ENCODE data around the gene DGKI. TPM values are rescaled to one million over a fixed set of nuclear protein-coding genes. Genes with fewer than 3 reads are reported as not detected.
A peak's percentile ranks its signal among the peaks of the same experiment; 100 is the strongest.

The DGKI gene
- total RNA-seq, 4 donors from 2014 or later: 45.1 to 71.0 (median 48.7) TPM

GRCh38 chr7:137753067-137753466 lies 93.7 kb downstream of the DGKI start:
- Histone ChIP-seq H3K27ac (peak overlapping the region; percentile 76 to 85 (median 78)), H3K4me1 (peaks cover 43 to 44% of the 10 kb centered on the region in 2 donors), H3K36me3 (no peaks in the 10 kb centered on the region), H3K4me3 (replicated peaks in 1 of 3) (no peak overlapping the region), H3K27me3 (no peaks in the 10 kb centered on the region), H3K9me3 (no peaks in the 10 kb centered on the region)
- no peak for DNase-seq
- no peak for TF ChIP-seq POLR2A (IDR thresholded peaks at IDR 0.05)
- intact Hi-C loops (cut with DNase I): no loop called here
- 21 to 57% methylated on average over 4 of the region's 4 CpGs for WGBS, 2 donors

- Histone ChIP-seq H3K4me1 (peaks cover 40 to 43% of the 10 kb centered on the region in 2 donors), H3K36me3 (no peaks in the 10 kb centered on the region), H3K27me3 (no peaks in the 10 kb centered on the region), H3K4me3 (replicated peaks in 1 of 3) (no peak overlapping the region), H3K9me3 (no peaks in the 10 kb centered on the region), H3K27ac (no peak overlapping the region)
- intact Hi-C loops (cut with DNase I): no loop called here
- no peak for DNase-seq
- WGBS, 2 donors: 93 to 94% methylated on average over 6 of the region's 6 CpGs
- TF ChIP-seq CTCF (IDR thresholded peaks at IDR 0.05) (no peak), POLR2A (IDR thresholded peaks at IDR 0.05) (no peak)
Observed at GRCh38 chr7:137751361-137752009, 95.3 kb downstream of the DGKI start.

GRCh38 chr7:137747359-137748031 lies 99.3 kb downstream of the DGKI start:
- 75 to 81% methylated on average over 7 of the region's 7 CpGs for WGBS, 2 donors
- Histone ChIP-seq H3K36me3 (no peaks in the 10 kb centered on the region), H3K27me3 (no peaks in the 10 kb centered on the region), H3K4me1 (peaks cover 1 to 4% of the 10 kb centered on the region in 2 donors), H3K4me3 (replicated peaks in 1 of 3) (no peak overlapping the region), H3K27ac (no peak overlapping the region), H3K9me3 (no peaks in the 10 kb centered on the region)
- intact Hi-C loops (cut with DNase I): no loop called here
- TF ChIP-seq POLR2A (IDR thresholded peaks at IDR 0.05): no peak
- TF ChIP-seq CTCF (IDR thresholded peaks at IDR 0.05): no peak
- no peak for DNase-seq

GRCh38 chr7:137743021-137743420 lies 103.8 kb downstream of the DGKI start:
- no peak overlapping the region for H3K27ac ChIP-seq
- no peaks in the 10 kb centered on the region for H3K36me3 ChIP-seq
- H3K4me3 ChIP-seq (replicated peaks in 1 of 3): no peak overlapping the region
- H3K4me1 ChIP-seq: peaks cover 0 to 4% of the 10 kb centered on the region in 2 donors
- TF ChIP-seq CTCF (IDR thresholded peaks at IDR 0.05) (no peak), POLR2A (IDR thresholded peaks at IDR 0.05) (no peak)
- no peaks in the 10 kb centered on the region for H3K9me3 ChIP-seq
- intact Hi-C loops (cut with DNase I): no loop called here
- 96 to 97% methylated on average over 2 of the region's 2 CpGs for WGBS, 2 donors
- DNase-seq: no peak
- no peaks in the 10 kb centered on the region for H3K27me3 ChIP-seq

GRCh38 chr7:137742051-137742450 lies 104.7 kb downstream of the DGKI start:
- Histone ChIP-seq H3K36me3 (no peaks in the 10 kb centered on the region), H3K4me1 (no peaks in the 10 kb centered on the region), H3K9me3 (no peaks in the 10 kb centered on the region), H3K4me3 (replicated peaks in 1 of 3) (no peak overlapping the region), H3K27ac (no peak overlapping the region), H3K27me3 (no peaks in the 10 kb centered on the region)
- DNase-seq: no peak
- WGBS, 2 donors: 88 to 94% methylated on average over 3 of the region's 3 CpGs
- intact Hi-C loops (cut with DNase I): no loop called here
- TF ChIP-seq CTCF (IDR thresholded peaks at IDR 0.05) (no peak), POLR2A (IDR thresholded peaks at IDR 0.05) (no peak)

All from thyroid gland (tissue), 4 donors.